Smooth muscle cell (in vitro differentiated cells): ENCODE data around the gene PDK3. TPM values are rescaled to one million over a fixed set of nuclear protein-coding genes. Genes with fewer than 3 reads are reported as not detected.
A peak's percentile ranks its signal among the peaks of the same experiment; 100 is the strongest.

Experiments
- DNase-seq: peaks from one replicate; lab custom pipeline; 2025; ENCODE audit not compliant: unreplicated experiment; lab: John Stamatoyannopoulos, UW
- H2AFZ ChIP-seq: fragments of 200-600 bp; sonication (generic); 2 replicates; pipeline ENCODE4 v1.6.0; 2016; ENCODE audit warnings: antibody characterized with exemption, low read depth, mild to moderate bottlenecking
- H3F3A ChIP-seq: fragments of 200-600 bp; sonication (generic); 2 replicates; pipeline ENCODE4 v1.6.0; 2017; ENCODE audit warnings: antibody characterized with exemption, low read depth
- H3K27ac ChIP-seq: fragments of 200-600 bp; sonication (generic); 2 replicates; pipeline ENCODE4 v1.5.1; 2016; ENCODE audit warnings: low read depth, mild to moderate bottlenecking
- H3K27me3 ChIP-seq: fragments of 200-600 bp; sonication (generic); 2 replicates; pipeline ENCODE4 v1.6.1; 2016; ENCODE audit warnings: low read depth, mild to moderate bottlenecking
- H3K36me3 ChIP-seq: fragments of 200-600 bp; sonication (generic); 2 replicates; pipeline ENCODE4 v1.5.1; 2016; ENCODE audit warnings: low read depth
- H3K4me1 ChIP-seq: fragments of 200-600 bp; sonication (generic); 2 replicates; pipeline ENCODE4 v1.5.1; 2016; ENCODE audit warnings: low read depth
- H3K4me2 ChIP-seq: fragments of 200-600 bp; sonication (generic); 2 replicates; pipeline ENCODE4 v1.6.0; 2016; ENCODE audit warnings: mild to moderate bottlenecking
- H3K4me3 ChIP-seq: fragments of 200-600 bp; sonication (generic); 2 replicates; pipeline ENCODE4 v1.5.1; 2016; ENCODE audit warnings: mild to moderate bottlenecking
- H3K79me2 ChIP-seq: fragments of 200-600 bp; sonication (generic); 2 replicates; pipeline ENCODE4 v1.6.0; 2016; ENCODE audit warnings: low read depth, mild to moderate bottlenecking
- H3K9ac ChIP-seq: fragments of 200-600 bp; sonication (generic); 2 replicates; pipeline ENCODE4 v1.6.0; 2016; ENCODE audit warnings: low read depth
- H3K9me3 ChIP-seq: fragments of 200-600 bp; sonication (generic); replicated peaks from 2 replicates; pipeline ENCODE4 v1.5.1; 2016; ENCODE audit warnings: low read depth
- H4K20me1 ChIP-seq: fragments of 200-600 bp; sonication (generic); 2 replicates; pipeline ENCODE4 v1.6.0; 2016; ENCODE audit warnings: low read depth
- CTCF ChIP-seq: fragments of 200-600 bp; sonication (generic); IDR thresholded peaks from 2 replicates; pipeline ENCODE4 v1.5.1; 2017; ENCODE audit warnings: borderline replicate concordance, mild to moderate bottlenecking, antibody characterized with exemption; ENCODE audit not compliant: insufficient read depth, poor library complexity, severe bottlenecking
- WGBS: methylation state at CpG from one replicate; pipeline ENCODE4 v1.1.7; 2016; ENCODE audit warnings: low lambda C conversion rate; 5-methylcytosine and 5-hydroxymethylcytosine counted together
- polyA plus RNA-seq: library from polyadenylated mRNA; unstranded; fragments of >200 nt; fragmentation: Nextera tagmentation; extraction: Ambion mirVana; gene quantifications from 2 replicates; pipeline ENCODE4 v1.2.1, GENCODE V29; 2016
- total RNA-seq: library from RNA; depleted of rRNA; stranded (reverse); fragments of >200 nt; gene quantifications from 2 replicates; pipeline ENCODE4 v1.2.3, GENCODE V29; 2014

PDK3 gene
- total and polyA plus RNA-seq, 2 experiments from 2014 or later, result 27.1 to 30.7 TPM

- no peaks in the 10 kb centered on the region for H3F3A ChIP-seq
- H2AFZ ChIP-seq, result peak overlapping the region; percentile 99
- peaks cover 18% of the 10 kb centered on the region for H3K79me2 ChIP-seq
- peaks cover 15% of the 10 kb centered on the region for H4K20me1 ChIP-seq
- peak overlapping the region; percentile 45 for H3K9ac ChIP-seq
- no peaks in the 10 kb centered on the region for H3K27me3 ChIP-seq
- peak overlapping the region; percentile 100 for H3K4me2 ChIP-seq
- no peak overlapping the region for H3K27ac ChIP-seq
- DNase-seq, result no peak
- TF ChIP-seq CTCF, result no peak
- H3K4me1 ChIP-seq, result peaks cover 11% of the 10 kb centered on the region
- no peaks in the 10 kb centered on the region for H3K36me3 ChIP-seq
- 57% methylated on average over 11 of the region's 11 CpGs for WGBS
- H3K4me3 ChIP-seq, result peak overlapping the region; percentile 95
- no peaks in the 10 kb centered on the region for H3K9me3 ChIP-seq
Observed at GRCh38 chrX:24466025-24466424, 939 bp downstream of the PDK3 start.

- no peak overlapping the region for H2AFZ ChIP-seq
- WGBS, result 68% methylated on average over 1 of the region's 1 CpG
- H3K27me3 ChIP-seq, result no peaks in the 10 kb centered on the region
- H3F3A ChIP-seq, result no peaks in the 10 kb centered on the region
- no peak for TF ChIP-seq CTCF
- no peak overlapping the region for H3K4me2 ChIP-seq
- no peaks in the 10 kb centered on the region for H3K36me3 ChIP-seq
- peaks cover 11% of the 10 kb centered on the region for H3K4me1 ChIP-seq
- no peak overlapping the region for H3K4me3 ChIP-seq
- H3K79me2 ChIP-seq, result peaks cover 27% of the 10 kb centered on the region
- H3K9ac ChIP-seq, result no peak overlapping the region
- H3K27ac ChIP-seq, result no peak overlapping the region
- H3K9me3 ChIP-seq, result no peaks in the 10 kb centered on the region
- no peak for DNase-seq
- peaks cover 32% of the 10 kb centered on the region for H4K20me1 ChIP-seq
Observed at GRCh38 chrX:24468245-24468644, 3.2 kb downstream of the PDK3 start.

GRCh38 chrX:24471808-24472207 is 6.7 kb downstream of the PDK3 start:
- no peak overlapping the region for H3K9ac ChIP-seq
- TF ChIP-seq CTCF, result no peak
- no peaks in the 10 kb centered on the region for H3K36me3 ChIP-seq
- no peaks in the 10 kb centered on the region for H3K9me3 ChIP-seq
- H2AFZ ChIP-seq, result no peak overlapping the region
- DNase-seq, result no peak
- no peak overlapping the region for H3K4me2 ChIP-seq
- peaks cover 59% of the 10 kb centered on the region for H4K20me1 ChIP-seq
- no peaks in the 10 kb centered on the region for H3F3A ChIP-seq
- H3K4me3 ChIP-seq, result no peak overlapping the region
- H3K27me3 ChIP-seq, result no peaks in the 10 kb centered on the region
- H3K27ac ChIP-seq, result no peak overlapping the region
- H3K79me2 ChIP-seq, result peaks cover 27% of the 10 kb centered on the region
- 86% methylated on average over 2 of the region's 2 CpGs for WGBS
- no peaks in the 10 kb centered on the region for H3K4me1 ChIP-seq

- WGBS, result 89% methylated on average over 6 of the region's 6 CpGs
- Histone ChIP-seq H3K36me3 (no peaks in the 10 kb centered on the region), H3K79me2 (peaks cover 29% of the 10 kb centered on the region), H3K9ac (no peak overlapping the region), H3F3A (no peaks in the 10 kb centered on the region), H3K4me3 (no peak overlapping the region), H4K20me1 (peaks cover 73% of the 10 kb centered on the region), H2AFZ (no peak overlapping the region), H3K4me1 (no peaks in the 10 kb centered on the region), H3K27ac (no peak overlapping the region), H3K4me2 (no peak overlapping the region), H3K9me3 (no peaks in the 10 kb centered on the region), H3K27me3 (no peaks in the 10 kb centered on the region)
- no peak for DNase-seq
- no peak for TF ChIP-seq CTCF
Observed at GRCh38 chrX:24475480-24475879, 10.4 kb downstream of the PDK3 start.
